GM19438 (cell line): Measurements from ENCODE around the gene MRC2.
"Not testable (repeated sequence)": the region's sequence is repeated elsewhere in the genome, so short reads cannot be mapped to it uniquely, and the experiment has no call there.

Source experiments
- ATAC-seq: cut with Tn5 transposase; IDR thresholded peaks from one replicate; pipeline ENCODE4 v1.9.1; 2021; ENCODE audit warnings: low read depth; ENCODE audit not compliant: unreplicated experiment

Gene MRC2

DNA sequence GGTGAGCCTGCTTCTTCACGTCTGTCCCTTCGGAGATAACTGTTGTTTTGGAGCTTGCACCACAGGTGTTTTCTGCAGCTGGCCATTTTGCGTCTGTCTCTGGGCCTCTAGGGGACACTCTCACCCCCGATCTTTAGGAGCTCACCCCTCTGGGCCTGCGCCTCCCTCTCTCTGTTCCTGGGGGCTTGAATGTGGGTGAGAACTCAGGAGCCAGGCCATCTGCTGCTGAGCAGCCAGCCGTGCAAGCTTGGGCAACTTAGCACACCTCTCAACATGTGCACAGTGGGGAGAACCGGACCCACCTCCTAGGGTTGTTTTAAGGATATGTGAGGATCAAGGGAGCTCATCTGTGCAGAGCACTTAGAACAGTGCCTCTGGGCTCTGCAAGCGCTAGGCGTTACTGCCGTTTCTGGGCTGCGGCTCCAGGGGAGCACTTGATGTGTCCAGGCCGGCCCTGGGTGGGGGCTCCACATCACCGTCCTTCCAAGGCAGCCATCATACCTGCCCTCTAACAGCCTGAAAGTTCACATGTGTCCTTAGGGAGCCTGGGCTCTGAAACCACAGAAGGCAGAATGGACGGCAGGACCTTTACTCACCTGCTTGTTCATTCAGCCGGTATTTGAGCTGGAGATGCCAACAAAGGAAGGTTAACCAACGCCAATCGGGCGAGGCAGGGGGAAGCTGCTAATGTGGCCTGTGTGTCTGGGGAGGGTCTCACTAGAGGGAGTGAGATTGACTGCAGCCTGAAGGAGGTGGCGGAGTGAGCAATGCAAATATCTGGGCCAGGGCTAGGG, 66.3 kb downstream of the MRC2 start:
- ATAC-seq: no peak

DNA sequence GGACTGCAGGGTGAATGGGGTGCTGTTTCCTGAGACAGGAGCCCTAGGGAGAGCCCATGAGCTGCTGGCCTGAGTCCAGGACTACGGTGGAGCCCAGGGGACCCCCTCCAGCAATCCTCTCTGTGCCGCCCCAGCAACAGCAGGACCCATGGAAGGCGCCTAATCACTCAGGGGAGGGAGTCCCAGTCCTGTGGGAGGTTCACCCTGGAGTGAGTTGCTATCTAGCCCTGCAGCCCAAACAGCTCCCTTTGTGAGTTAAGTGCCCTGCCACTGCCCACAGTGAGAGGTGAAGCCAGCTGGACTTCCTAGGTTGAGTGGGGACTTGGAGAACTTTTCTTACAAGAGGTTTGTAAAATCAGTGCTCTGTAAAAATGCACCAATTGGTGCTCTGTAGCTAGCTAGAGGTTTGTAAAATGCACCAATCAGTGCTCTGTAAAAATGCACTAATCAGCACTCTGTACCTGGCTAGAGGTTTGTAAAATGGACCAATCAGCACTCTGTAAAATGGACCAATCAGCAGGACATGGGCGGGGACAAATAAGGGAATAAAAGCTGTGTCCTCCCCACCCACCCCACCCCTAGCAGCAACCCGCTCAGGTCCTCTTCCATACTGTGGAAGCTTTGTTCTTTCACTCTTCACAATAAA, 67.7 kb downstream of the MRC2 start:
- not testable (repeated sequence) for ATAC-seq

DNA sequence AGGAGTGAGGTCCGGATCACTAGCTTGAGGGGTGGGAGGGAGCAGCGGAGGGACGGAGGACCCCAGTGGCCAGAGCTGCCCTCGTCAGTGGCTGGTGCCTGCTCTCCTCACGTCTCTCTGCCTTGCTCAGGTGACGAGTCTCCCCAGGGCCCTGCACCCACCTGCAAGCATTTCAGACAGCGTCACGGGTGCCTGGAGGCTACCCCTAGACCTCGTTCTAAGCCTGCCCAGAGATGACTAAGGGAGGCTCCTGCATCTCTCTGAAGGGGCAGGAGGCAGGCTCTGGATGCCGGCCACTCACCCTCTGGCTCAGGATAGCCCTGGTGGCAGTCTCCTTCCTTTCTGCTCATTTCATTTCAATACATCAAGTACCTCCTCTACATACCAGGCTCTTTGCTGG, 68.8 kb downstream of the MRC2 start:
- ATAC-seq: no peak

DNA sequence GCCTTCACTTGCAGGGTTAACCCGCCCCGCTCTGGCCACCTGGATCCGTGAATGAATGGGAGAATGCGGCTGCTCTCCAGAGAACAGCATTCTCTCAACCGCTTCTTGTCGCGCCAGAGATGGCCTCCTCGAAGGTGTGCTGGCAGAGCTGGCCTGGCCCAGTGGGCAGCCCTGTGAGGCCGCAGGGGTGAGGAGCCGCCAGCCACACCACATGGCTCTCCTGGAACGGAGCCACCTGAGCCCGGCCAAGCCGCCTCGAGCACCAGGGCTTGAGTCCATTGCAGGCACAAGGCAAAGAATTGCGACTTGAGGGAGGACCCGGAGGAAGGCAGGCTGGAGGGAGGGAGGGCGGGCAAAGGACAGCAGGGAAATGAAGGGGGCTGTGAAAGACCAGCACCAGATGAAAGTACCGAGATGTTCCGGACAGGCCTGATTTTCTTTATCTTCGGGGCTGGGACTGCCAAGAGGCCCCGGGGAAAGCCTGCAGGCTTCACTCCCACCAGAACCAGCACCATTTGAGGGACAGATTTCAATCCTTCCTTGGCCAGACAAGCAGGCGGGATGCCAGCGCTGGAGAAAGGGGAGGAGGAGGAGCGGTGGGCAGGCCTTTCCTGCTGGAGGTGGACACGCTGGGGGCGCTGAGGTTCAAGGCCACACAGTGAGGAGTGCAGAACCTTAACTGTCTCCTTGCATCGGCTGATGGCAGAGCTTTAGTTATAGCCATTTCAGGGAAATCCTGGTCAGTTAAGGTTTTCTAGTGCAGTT, 69.4 kb downstream of the MRC2 start:
- no peak for ATAC-seq

DNA sequence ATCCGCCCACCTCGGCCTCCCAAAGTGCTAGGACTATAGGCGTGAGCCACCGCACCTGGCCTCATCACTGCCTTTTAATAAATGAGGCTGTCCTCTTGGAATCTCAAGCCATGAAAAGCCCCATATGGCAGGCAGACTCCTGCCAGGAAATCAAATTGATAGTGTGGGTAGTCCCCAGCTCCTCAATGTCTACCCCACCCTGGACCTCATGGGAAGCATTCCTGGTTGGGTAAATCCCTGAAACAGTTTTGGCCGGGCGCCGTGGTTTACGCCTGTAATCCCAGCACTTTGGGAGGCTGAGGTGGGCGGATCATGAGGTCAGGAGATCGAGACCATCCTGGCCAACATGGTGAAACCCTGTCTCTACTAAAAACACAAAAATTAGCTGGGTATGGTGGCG, 71.0 kb downstream of the MRC2 start:
- not testable (repeated sequence) for ATAC-seq

DNA sequence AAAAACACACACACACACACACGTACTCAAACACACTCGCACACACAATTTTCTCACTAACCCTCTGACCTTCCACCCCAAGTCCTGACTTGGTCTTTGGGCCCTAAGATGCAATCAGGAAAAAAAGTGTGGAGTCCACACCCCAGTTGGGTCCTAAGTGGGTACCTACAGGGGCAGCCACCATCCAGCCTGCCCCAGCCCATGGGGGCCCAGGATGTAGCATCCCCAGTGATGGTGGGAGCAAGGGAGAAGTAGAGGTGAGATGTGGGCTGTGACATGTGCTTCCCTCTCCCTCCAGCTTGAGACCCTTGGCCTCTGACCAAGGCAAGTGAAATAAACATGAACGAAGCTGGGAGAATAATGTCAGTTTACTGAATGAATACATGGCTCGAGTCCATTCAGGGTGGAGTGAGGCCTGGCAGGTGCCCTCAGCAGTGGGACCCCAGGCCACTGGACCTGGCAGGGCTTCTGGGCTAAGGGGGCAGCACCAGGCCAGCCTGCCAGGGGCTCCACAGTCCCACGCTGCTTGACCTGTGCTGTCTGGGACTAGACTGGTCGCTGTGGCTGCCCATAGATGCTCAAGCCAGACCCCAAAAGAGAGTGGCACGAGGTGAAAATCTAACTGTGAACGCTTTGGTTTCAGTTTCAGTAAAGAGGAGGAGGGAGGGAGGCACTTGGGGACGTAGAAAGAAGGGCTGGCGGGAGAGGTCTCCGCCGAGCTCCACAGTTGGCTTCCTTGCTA, 73.7 kb downstream of the MRC2 start:
- ATAC-seq: no peak

DNA sequence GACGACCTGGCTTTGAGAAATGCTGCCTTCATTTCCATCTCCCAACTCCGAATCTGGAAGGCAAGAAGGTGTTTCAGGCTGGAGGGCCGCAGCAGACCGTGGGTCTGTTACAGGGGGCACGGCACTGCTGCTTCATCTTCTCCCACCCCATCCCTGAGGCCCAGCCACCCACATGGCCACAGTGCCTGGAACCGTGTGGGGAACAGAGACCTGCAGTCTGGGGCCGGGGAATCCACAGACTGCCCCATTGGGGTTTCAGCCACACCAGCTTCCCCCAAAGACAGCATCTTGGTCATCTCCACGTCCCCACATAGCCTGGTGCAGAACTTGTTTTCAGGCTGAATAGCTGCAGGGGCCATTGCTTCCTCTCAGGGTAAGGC, 74.2 kb downstream of the MRC2 start:
- ATAC-seq: no peak

DNA sequence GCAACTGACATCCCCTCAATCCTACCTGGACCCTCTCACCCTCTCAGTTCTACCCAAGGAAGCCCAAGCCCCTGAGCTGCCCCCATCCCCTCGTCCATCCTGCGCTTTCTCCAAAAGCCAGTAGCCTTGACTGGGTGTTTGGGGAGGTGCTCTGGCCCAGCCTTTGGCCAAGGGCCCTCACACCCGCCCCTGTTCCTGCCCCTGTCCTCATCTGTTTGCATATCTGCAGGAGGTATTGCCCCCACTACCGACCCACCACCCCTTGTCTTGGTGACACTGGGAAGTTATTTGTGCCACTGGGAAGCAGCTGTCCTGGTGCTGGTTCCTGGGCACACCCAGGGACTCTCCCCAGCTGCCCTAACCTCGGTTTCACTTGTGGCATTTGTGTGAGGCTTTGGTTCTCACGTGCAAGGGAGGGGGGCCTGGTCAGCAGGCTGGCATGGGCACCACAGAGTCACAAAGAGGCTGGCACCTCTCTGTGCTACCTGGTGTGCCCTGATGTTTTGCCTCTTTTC, 75.3 kb downstream of the MRC2 start:
- no peak for ATAC-seq

DNA sequence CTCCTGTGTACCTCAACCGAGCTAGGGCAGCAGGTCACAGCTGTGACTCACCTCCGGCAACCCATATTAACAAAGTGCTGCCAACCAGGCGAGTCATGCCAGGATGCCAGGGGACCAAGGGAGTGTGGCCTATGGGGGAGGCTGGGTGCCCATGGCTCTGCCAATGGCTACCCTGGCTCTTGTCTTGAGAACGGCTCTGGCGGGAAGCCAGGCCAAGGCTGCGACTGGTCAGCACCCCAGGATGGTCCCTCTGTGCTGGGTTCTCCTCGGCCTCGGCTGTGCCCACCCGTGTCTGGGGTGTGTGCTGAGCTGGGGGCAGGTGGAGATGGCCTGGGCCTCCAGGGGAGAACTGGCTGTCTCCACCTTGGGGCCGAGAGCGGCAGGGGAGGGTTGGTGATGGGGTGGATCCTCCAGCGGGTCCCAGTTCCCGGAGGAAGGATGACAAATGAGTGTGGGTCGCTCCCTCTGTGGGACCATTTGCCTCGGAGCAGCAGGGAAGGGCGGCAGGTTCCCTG, 75.8 kb downstream of the MRC2 start:
- ATAC-seq: no peak

DNA sequence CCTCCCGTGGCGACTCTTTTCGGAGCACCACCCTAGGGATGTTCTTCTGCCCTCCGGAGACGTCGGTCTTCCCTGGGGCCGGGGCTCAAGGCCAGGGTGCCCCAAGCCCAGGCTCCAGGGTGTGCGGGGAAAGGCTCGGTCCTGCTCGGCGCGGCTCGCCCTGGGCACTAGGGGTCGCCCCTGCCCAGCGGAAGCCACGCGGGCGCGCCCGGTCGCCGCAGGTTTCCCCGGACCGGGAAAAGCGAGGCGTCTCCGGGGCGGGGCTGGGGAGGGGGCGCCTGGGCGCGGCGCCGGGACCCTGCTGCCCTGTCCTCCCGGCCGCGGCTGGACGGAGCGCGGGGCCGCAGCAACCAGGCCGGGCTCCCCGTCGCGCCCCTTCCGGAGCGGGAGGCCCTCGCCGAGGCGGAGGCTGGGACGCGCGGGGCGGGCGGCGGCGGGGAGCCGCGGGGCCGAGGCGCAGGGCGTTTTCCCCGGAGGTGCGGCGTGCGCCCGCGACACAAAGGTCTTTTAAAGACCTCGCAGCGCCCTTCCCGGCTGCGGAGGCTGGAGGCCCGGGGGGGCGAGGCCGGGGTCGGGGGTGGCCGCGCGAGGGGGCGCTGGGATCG, 76.4 kb downstream of the MRC2 start:
- ATAC-seq: peak; percentile 87

DNA sequence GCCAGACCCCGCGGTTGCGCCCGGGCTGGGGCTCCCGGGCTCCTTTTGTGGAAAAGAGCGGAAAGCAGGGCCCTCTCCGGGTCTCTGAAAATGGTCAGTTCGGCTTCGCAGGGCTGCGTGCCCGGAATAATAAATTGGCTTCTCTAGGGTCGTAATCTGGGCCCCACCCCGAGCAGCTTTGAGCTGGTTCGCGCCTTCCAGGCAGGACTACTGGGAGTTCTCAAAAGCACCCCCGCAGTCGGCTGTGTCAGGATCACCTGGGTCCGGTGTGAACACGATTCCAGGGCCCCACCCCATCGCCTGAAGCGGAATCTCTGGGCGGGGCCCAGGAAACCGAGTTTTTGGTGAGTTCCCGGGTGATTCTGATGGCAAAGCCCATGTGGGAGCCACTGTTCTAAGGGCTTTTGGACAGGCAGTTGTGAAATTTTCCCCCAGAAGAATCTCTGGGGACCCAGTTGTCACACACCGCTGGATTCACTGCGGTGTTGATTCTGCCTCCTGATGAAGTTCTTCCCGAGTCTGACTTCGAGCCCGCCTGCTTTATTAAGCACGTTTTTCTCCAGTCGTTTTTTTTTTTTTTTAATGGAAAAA, 77.0 kb downstream of the MRC2 start:
- ATAC-seq: no peak

DNA sequence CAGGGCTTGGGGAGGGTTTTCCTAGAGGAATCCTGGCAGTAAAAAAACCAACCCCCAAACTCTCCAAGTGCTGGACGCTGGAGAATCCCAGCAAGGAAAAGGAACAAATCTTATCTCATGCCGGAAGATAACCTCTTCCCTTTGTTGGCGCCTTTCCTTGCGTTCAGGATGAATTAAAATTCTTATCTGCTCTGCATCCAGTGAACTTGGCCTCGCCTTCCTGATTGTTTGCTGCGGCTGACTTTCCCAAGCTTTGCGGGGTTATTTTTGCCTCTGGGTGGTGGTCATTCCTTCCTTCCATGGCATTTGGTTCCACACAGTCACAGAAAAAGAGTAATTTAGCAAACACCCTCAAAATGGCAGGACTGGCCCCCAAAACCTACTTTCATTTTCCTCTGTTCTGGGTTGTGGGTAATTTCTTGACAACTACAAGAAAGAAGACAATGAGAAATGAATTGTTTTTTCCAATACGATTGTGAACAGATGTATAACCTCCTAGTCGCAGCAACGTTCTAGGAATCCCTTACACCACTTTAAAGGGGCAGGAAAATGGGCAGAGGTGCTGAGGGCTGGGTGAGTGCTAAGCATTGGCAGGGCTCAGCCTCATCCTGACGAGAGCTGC, 77.8 kb downstream of the MRC2 start:
- ATAC-seq: no peak

DNA sequence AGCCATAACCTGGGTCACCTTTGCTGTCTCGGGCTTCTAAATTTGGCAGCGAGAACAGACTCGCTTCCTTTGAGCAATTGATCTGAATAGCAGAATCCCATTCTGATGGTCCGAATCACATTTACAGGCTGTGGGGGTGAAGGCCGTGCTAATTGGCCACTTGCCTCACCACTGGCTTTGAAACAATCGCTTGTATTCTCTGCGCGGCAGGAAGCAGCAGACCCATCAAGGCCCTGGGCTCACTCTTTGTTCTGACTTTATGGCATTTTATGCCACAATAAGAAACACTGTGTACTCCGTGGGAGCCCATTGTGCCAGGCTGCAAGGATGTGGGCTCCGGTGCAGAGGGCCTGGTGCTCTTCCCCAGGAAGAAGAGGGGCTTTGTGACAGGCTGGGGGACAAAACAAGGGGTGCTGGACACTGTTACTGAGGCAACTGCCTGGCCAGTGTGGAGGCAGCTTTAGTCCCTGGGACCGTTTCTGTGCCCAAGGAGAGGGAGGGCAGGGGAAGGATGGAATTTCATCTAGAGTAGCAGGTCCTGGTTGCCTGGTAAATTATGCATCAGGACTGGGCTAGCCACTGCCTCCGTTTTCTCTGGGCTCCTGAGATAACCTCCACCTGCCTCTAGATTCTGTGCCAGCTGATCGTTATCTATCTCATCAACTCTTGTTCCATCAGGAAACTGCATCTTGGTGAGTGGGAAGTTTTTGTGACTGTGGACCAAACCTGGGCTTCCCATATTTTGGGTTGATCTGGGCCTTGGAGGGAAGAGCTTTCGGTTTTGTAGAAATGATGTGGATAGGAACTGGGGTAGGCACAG, 78.5 kb downstream of the MRC2 start:
- ATAC-seq: no peak

DNA sequence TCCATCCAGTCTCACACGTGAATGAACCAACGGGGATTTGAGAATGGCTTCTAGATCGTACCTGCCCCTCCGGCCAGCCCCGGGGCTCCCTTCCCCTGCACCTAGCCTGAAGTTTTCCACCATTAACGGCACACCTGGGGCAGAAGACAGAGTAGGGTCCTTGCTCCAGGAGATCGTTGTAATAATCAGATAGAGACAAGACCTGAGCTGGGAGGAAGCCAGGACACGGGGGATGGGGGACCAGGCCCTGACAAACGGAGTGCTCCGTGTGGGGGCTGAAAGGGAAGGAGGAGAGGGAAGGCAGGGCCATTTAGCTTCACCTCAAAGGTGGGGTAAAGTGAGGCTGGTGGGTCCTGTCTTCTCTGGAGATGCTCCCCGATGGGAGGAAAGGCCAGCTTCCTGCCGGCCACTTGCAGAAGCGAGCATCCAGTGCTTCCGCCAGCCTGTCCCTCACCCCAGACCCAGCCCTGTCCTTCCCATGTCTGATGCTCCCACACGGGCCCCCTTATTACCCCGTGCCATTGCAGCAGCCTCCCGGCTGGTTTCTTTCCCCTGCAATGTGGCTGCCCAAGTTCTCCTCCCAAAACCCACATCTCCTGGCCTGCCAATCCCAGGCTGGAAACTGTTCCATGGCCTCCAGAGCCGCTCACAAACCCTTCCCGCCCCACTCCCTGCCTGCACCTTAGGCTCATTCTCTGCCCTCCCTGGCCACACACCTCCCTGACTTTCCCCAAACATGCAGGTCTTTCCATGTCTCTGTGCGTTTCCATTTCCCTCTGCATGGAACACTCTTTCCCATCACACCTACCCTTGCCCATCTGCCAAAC, 79.3 kb downstream of the MRC2 start:
- no peak for ATAC-seq

DNA sequence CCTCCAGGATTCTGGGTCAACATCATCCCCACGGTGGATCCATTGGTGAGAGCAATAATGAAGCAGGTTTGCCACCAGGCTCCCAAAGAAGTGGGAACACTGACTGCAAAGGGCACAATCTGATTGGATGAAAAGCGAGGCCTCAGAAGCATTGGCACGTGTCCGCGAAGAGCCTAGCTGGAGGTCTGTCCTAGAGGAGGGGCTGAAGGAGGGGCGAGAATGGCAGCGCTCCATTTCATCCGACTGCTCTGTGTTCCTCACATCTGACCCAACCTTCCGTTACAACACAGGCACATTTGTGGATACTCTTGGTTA, 79.9 kb downstream of the MRC2 start:
- ATAC-seq: no peak

DNA sequence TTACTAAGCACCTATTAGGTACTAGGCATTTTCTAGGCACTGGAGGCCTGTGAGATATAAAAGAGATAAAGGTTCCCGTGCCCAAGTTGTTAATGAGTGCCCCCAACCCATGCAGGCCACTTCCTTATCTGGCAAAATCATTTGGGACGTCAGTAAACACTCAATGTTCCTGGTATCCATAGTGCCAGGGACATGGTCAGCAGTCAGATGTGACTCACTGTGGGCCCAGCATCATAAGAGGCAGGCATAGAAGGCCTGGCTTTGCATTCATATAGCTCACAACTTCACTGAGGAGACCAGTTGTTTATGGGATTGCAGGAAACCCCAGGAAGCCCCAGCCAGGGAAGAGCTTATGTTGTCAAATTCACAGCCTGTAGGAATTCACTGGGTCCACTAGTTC, 81.1 kb downstream of the MRC2 start:
- no peak for ATAC-seq

DNA sequence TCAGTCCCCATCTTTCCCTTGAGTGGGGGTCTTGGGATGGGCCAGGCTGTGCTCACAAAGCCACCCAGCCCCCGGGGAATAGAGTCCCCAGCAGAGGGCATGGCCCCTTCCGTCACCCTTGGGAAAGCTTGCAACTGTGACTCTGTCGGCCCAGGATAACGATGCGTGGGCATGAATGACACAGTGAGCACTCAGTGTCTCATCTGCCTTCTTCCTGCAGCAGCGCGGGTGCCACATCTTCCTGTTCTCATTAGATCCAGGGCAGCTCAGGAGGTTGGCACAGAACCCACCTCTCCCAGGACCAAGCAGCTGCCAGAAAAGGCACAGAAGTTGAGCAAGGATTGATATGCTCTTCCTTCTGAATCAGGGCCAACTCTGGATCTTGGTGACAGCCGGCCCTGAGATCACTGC, 84.7 kb downstream of the MRC2 start:
- no peak for ATAC-seq
